HepG2 (cell line): ENCODE results near the gene HSD11B2. TPM values are rescaled to one million over a fixed set of nuclear protein-coding genes. Genes with fewer than 3 reads are reported as not detected.
A peak's percentile ranks its signal among the peaks of the same experiment; 100 is the strongest.

Source experiments
- ATAC-seq: fragments of 200-7000 bp; cut with Tn5 transposase; 3 replicates; pipeline ENCODE4 v1.9.1; 2020; ENCODE audit warnings: mild to moderate bottlenecking, moderate library complexity
- BruUV-seq: library from RNA; stranded (reverse); fragments of 400-500 nt; replicated peaks from 2 replicates; lab custom pipeline; 2021; lab: Mats Ljungman, UMichigan
- CTCF ChIA-PET: fragments of 300-600 bp; formaldehyde crosslinking; extraction: SDS; loops from one replicate; lab custom pipeline; 2021; ENCODE audit warnings: low total read pairs, inconsistent platforms, low intra/inter-chr PET ratio; lab: Yijun Ruan, JAX
- POLR2A ChIA-PET: fragments of 350-600 bp; sonication (Branson Sonifier 250); formaldehyde crosslinking; loops from one replicate; lab custom pipeline; 2020; ENCODE audit warnings: antibody characterized with exemption, inconsistent platforms; lab: Yijun Ruan, JAX
- DNase-seq: peaks from one replicate; pipeline ENCODE4 v3.0.0-alpha.2; 2015; ENCODE audit warnings: low spot score
- FAIRE-seq: peaks from 3 replicates; lab custom pipeline; 2011; peaks lifted over from hg19 to GRCh38; lab: Jason Lieb, UNC
- H2AFZ ChIP-seq: one replicate; pipeline ENCODE4 v1.6.1; 2011; ENCODE audit warnings: low read length, inconsistent platforms
- H3K27ac ChIP-seq: fragments of 300-600 bp; 3 replicates; pipeline ENCODE4 v1.8.0; 2011; ENCODE audit warnings: mixed run types, mild to moderate bottlenecking, mixed read lengths, low read length, inconsistent platforms; ENCODE audit not compliant: insufficient read depth; ENCODE audit errors: extremely low read length
- H3K27me3 ChIP-seq, 2 experiments: fragments of 200-600 bp in 1 of 2; 2 replicates in 1 of 2; 3 replicates in 1 of 2; pipeline versions ENCODE4 v1.6.0 to v1.8.0; 2011; ENCODE audit warnings: low read length in 2 of 2, mild to moderate bottlenecking in 2 of 2, moderate library complexity in 2 of 2, inconsistent platforms in 1 of 2; ENCODE audit not compliant: insufficient read depth in 2 of 2, control insufficient read depth in 1 of 2
- H3K36me3 ChIP-seq, 2 experiments: fragments of 200-600 bp in 1 of 2; replicated peaks in 1 of 2; 2 replicates in 1 of 2; 3 replicates in 1 of 2; pipeline versions ENCODE4 v1.5.1 to v1.8.0; 2011; ENCODE audit warnings: low read length in 2 of 2, inconsistent platforms in 1 of 2; ENCODE audit not compliant: insufficient read depth in 2 of 2, control insufficient read depth in 1 of 2
- H3K4me1 ChIP-seq: 2 replicates; pipeline ENCODE4 v1.5.1; 2012; ENCODE audit warnings: low read length, inconsistent platforms; ENCODE audit not compliant: insufficient read depth
- H3K4me2 ChIP-seq: 2 replicates; pipeline ENCODE4 v1.6.0; 2011; ENCODE audit warnings: low read depth, low read length, inconsistent platforms
- H3K4me3 ChIP-seq, 3 experiments: fragments of 200-600 bp in 1 of 3; sonication (generic), shearing (Covaris generic) in 1 of 3; replicated peaks in 1 of 3; 2 replicates each; pipeline ENCODE4 v1.5.1; 2011 to 2016; ENCODE audit warnings: low read length in 3 of 3, inconsistent platforms in 2 of 3, low read depth in 2 of 3, mild to moderate bottlenecking in 2 of 3, control low read depth in 1 of 3, mixed read lengths in 1 of 3; ENCODE audit not compliant: insufficient read depth in 1 of 3
- H3K79me2 ChIP-seq: one replicate; pipeline ENCODE4 v1.6.1; 2011; ENCODE audit warnings: low read length, inconsistent platforms; ENCODE audit not compliant: insufficient read depth
- H3K9ac ChIP-seq: 2 replicates; pipeline ENCODE4 v1.6.0; 2011; ENCODE audit warnings: mild to moderate bottlenecking, low read depth, low read length, inconsistent platforms; ENCODE audit not compliant: insufficient read depth
- H3K9me3 ChIP-seq: 2 replicates; pipeline ENCODE4 v1.5.1; 2012; ENCODE audit warnings: mild to moderate bottlenecking, low read length
- H4K20me1 ChIP-seq: 2 replicates; pipeline ENCODE4 v1.6.0; 2011; ENCODE audit warnings: inconsistent platforms, mild to moderate bottlenecking, low read length, moderate library complexity; ENCODE audit not compliant: insufficient read depth
- GTF3A ChIP-seq: sonication (generic); formaldehyde crosslinking; conservative IDR thresholded peaks from 2 replicates; pipeline ENCODE4 v1.4.0; 2020; ENCODE audit warnings: mild to moderate bottlenecking, missing genetic modification reagents
- HDAC1 ChIP-seq: sonication (generic); formaldehyde crosslinking; IDR thresholded peaks from 2 replicates; pipeline ENCODE4 v1.5.1; 2020; ENCODE audit warnings: mild to moderate bottlenecking, missing genetic modification reagents
- PAF1 ChIP-seq: IDR thresholded peaks from 2 replicates; pipeline ENCODE4 v1.6.1; 2016; ENCODE audit warnings: missing genetic modification reagents, missing compliant biosample characterization
- PBX3 ChIP-seq: sonication (generic); formaldehyde crosslinking; IDR thresholded peaks from 2 replicates; pipeline ENCODE4 v1.8.1; 2023; ENCODE audit warnings: missing genetic modification reagents, inconsistent platforms, borderline replicate concordance
- PCBP1 ChIP-seq: fragments of 200-400 bp; formaldehyde crosslinking; IDR thresholded peaks from 2 replicates; pipeline ENCODE4 v1.6.1; 2017; ENCODE audit warnings: mild to moderate bottlenecking, low read depth, low read length, borderline replicate concordance
- SRF ChIP-seq: IDR thresholded peaks from 2 replicates; pipeline ENCODE4 v1.6.1; 2011; ENCODE audit warnings: mild to moderate bottlenecking, low read depth, low read length, moderate library complexity
- ZFP91 ChIP-seq: sonication (generic); formaldehyde crosslinking; IDR thresholded peaks from 2 replicates; pipeline ENCODE4 v1.9.0; 2022; ENCODE audit warnings: missing genetic modification reagents, mild to moderate bottlenecking, borderline replicate concordance
- ZNF710 ChIP-seq: sonication (generic); formaldehyde crosslinking; IDR thresholded peaks from 2 replicates; pipeline ENCODE4 v1.5.0; 2020; ENCODE audit warnings: mild to moderate bottlenecking, missing genetic modification reagents, borderline replicate concordance
- WGBS: methylation state at CpG from one replicate; pipeline ENCODE4 v1.1.6; 2017; ENCODE audit warnings: low lambda C conversion rate; 5-methylcytosine and 5-hydroxymethylcytosine counted together
- in situ Hi-C: cut with HindIII; loops from 2 replicates; pipeline ENCODE4 v1.10.0; 2017; ENCODE audit warnings: low pct_unique_long_range_greater_than_20kb; ENCODE audit not compliant: extremely low pct_ligation_motif_present
- intact Hi-C: fragments of 100-400 bp; cut with micrococcal nuclease; formaldehyde crosslinking; loops from one replicate; pipeline ENCODE4 v1.10.0; 2022; ENCODE audit not compliant: unreplicated experiment
- polyA plus RNA-seq, 8 experiments: library from polyadenylated mRNA; depleted of rRNA in 3 of 8; stranded (reverse) in 7 of 8; unstranded in 1 of 8; fragments of >200 nt; fragmentation: Illumina TruSeq in 4 of 8; extraction: Trizol in 4 of 8; gene quantifications; 2 replicates each; pipeline versions ENCODE4 v1.2.1 to v1.2.3, GENCODE V29; 2011 to 2016; ENCODE audit warnings: low read depth in 4 of 8, missing spikeins in 1 of 8, mixed read lengths in 1 of 8; ENCODE audit not compliant: insufficient read depth in 1 of 8
- total RNA-seq, 5 experiments: library from RNA; depleted of rRNA; stranded (reverse); fragments of >200 nt; fragmentation: Illumina TruSeq; extraction: Trizol; gene quantifications; 2 replicates each; pipeline ENCODE4 v1.2.3, GENCODE V29; 2016; ENCODE audit warnings: low read depth in 1 of 5
- TF ChIP-seq, protein P1 (sequence below): sonication (generic); formaldehyde crosslinking; IDR thresholded peaks from 2 replicates; pipeline ENCODE4 v1.4.0; 2020; ENCODE audit warnings: missing genetic modification reagents, borderline replicate concordance
- TF ChIP-seq, protein P2 (sequence below): sonication (generic); formaldehyde crosslinking; IDR thresholded peaks from 2 replicates; pipeline ENCODE4 v1.8.0; 2022; ENCODE audit warnings: missing genetic modification reagents, mild to moderate bottlenecking, borderline replicate concordance

Gene HSD11B2
- total and polyA plus RNA-seq, 2 of the 13 experiments (the other 11 are each of a cell fraction or from before 2014, with no cell fraction given) = 8.9 to 13.6 TPM

DNA sequence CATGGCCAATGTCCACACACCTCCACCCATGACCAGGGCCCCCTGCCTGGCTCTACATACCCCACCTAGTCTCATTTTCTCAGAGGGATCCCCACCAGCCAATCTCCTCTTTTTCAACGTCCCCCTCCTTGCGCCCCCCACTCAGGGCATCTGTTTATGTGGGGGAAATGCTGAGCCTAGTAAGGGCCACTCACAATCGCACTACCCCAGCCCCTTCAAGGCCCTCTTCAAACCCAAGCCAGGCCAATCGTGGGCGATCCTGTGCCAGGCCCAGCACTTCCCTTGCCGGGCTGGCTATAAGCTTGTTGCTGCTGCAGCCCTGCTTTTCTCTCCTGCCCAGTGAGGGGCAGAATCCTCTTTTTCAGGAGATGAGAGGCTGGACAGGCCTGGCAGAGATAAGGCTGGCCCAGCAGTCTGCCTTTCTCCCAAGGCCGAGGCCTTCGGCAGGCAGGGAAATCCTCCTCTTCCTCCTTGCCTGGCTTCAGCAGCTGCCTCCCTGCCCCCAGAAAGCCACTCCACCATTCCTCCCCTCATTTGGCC lies 16.1 kb downstream of the HSD11B2 start:
- Histone ChIP-seq H3K9ac (peak overlapping the region; percentile 66), H2AFZ (no peak overlapping the region), H3K36me3 (peaks cover 9 to 14% of the 10 kb centered on the region in 2 experiments; a peak in 4 of 5 replicates), H3K9me3 (no peaks in the 10 kb centered on the region), H3K4me3 (peak overlapping the region in 1 of 3 experiments; percentile 54; a peak in 2 of 6 replicates), H3K4me1 (peaks cover 63% of the 10 kb centered on the region), H4K20me1 (no peaks in the 10 kb centered on the region), H3K79me2 (no peaks in the 10 kb centered on the region), H3K4me2 (peak overlapping the region; percentile 87), H3K27ac (peak overlapping the region; percentile 88), H3K27me3 (no peaks in the 10 kb centered on the region)
- intact Hi-C loops = loop anchor here (1.0 to 2.0 kb wide), 2 partner anchors 18 to 19 kb away; no protein-coding TSS in a partner anchor
- no TSS peak for BruUV-seq
- ChIA-PET POLR2A (interaction anchor here (2.8 to 6.7 kb wide), 4 partner anchors 9 to 34 kb away, joined by 10 to 182 read pairs (median 27); partner anchors contain the start of genes ATP6V0D1 and HSD11B2), CTCF (interaction anchor here (3.1 to 3.4 kb wide), 2 partner anchors 19 kb away, joined by 9 to 56 read pairs; no protein-coding TSS in a partner anchor)
- WGBS = 84% methylated on average over 8 of the region's 8 CpGs
- FAIRE-seq (no peak), DNase-seq (no peak), ATAC-seq (no peak)
- in situ Hi-C loops = no loop called here
- TF ChIP-seq PBX3 (CRISPR knock-in tag) (no peak), HDAC1 (0 out of 2 replicates have a peak, but pooled peaks have one; percentile 7), ZNF710 (CRISPR knock-in tag) (no peak), GTF3A (CRISPR knock-in tag) (0 out of 2 replicates have a peak, but pooled peaks have one; percentile 45), PAF1 (CRISPR knock-in tag) (no peak), SRF (no peak), PCBP1 (no peak), ZFP91 (CRISPR knock-in tag) (0 out of 2 replicates have a peak, but pooled peaks have one; percentile 11)
- TF ChIP-seq, protein P1, sequence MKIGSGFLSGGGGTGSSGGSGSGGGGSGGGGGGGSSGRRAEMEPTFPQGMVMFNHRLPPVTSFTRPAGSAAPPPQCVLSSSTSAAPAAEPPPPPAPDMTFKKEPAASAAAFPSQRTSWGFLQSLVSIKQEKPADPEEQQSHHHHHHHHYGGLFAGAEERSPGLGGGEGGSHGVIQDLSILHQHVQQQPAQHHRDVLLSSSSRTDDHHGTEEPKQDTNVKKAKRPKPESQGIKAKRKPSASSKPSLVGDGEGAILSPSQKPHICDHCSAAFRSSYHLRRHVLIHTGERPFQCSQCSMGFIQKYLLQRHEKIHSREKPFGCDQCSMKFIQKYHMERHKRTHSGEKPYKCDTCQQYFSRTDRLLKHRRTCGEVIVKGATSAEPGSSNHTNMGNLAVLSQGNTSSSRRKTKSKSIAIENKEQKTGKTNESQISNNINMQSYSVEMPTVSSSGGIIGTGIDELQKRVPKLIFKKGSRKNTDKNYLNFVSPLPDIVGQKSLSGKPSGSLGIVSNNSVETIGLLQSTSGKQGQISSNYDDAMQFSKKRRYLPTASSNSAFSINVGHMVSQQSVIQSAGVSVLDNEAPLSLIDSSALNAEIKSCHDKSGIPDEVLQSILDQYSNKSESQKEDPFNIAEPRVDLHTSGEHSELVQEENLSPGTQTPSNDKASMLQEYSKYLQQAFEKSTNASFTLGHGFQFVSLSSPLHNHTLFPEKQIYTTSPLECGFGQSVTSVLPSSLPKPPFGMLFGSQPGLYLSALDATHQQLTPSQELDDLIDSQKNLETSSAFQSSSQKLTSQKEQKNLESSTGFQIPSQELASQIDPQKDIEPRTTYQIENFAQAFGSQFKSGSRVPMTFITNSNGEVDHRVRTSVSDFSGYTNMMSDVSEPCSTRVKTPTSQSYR = 0 out of 2 replicates have a peak, but pooled peaks have one; percentile 2
- TF ChIP-seq, protein P2, sequence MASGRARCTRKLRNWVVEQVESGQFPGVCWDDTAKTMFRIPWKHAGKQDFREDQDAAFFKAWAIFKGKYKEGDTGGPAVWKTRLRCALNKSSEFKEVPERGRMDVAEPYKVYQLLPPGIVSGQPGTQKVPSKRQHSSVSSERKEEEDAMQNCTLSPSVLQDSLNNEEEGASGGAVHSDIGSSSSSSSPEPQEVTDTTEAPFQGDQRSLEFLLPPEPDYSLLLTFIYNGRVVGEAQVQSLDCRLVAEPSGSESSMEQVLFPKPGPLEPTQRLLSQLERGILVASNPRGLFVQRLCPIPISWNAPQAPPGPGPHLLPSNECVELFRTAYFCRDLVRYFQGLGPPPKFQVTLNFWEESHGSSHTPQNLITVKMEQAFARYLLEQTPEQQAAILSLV (CRISPR knock-in tag) = no peak
